PFSK-1 (cell line): Measurements from ENCODE around the gene KAZN.

ENCODE experiments used
- POLR2AphosphoS5 ChIP-seq: IDR thresholded peaks from 2 replicates; pipeline ENCODE4 v1.6.1; 2012; ENCODE audit warnings: low read depth, mild to moderate bottlenecking, control low read depth, low read length, moderate library complexity
- SIN3A ChIP-seq: IDR thresholded peaks from 2 replicates; pipeline ENCODE4 v1.6.1; 2012; ENCODE audit warnings: mild to moderate bottlenecking, low read length, moderate library complexity, borderline replicate concordance; ENCODE audit not compliant: insufficient read depth
- TAF1 ChIP-seq: IDR thresholded peaks from 2 replicates; pipeline ENCODE4 v1.6.1; 2012; ENCODE audit warnings: low read length, control low read depth, borderline replicate concordance; ENCODE audit not compliant: insufficient read depth

- TF ChIP-seq SIN3A = no peak
- TF ChIP-seq TAF1 = no peak
- no peak for TF ChIP-seq POLR2AphosphoS5
Observed at GRCh38 chr1:14880456-14881316, 282.2 kb downstream of the KAZN start.
